Tibial nerve (tissue), 4 donors: ENCODE data around the gene IQSEC1. TPM values are rescaled to one million over a fixed set of nuclear protein-coding genes. Genes with fewer than 3 reads are reported as not detected.

Source experiments
- DNase-seq, 2 donors: peaks; one replicate each; pipeline ENCODE4 v3.0.0-alpha.2; 2019; ENCODE audit warnings: low spot score in 2 of 2
- H3K27ac ChIP-seq, 4 donors: fragments of 200-600 bp; sonication (generic) in 3 of 4; one replicate each; pipeline ENCODE4 v1.5.1; 2017 to 2019; ENCODE audit warnings: mild to moderate bottlenecking in 1 of 4
- H3K27me3 ChIP-seq, 2 donors: fragments of 200-600 bp; sonication (generic) in 1 of 2; one replicate each; pipeline versions ENCODE4 v1.5.1 to v1.6.0; 2017 to 2019
- H3K36me3 ChIP-seq, 3 donors: fragments of 200-600 bp; sonication (generic); one replicate each; pipeline ENCODE4 v1.5.1; 2018 to 2019
- H3K4me1 ChIP-seq, 4 donors: fragments of 200-600 bp; sonication (generic) in 3 of 4; one replicate each; pipeline ENCODE4 v1.5.1; 2017 to 2019
- H3K4me3 ChIP-seq, 4 donors: fragments of 200-600 bp; sonication (generic) in 3 of 4; one replicate each; pipeline ENCODE4 v1.5.1; 2017 to 2019; ENCODE audit warnings: mild to moderate bottlenecking in 1 of 4, moderate library complexity in 1 of 4
- H3K9me3 ChIP-seq, 4 donors: fragments of 200-600 bp; sonication (generic) in 3 of 4; one replicate each; pipeline ENCODE4 v1.5.1; 2017 to 2019
- CTCF ChIP-seq, 5 experiments: fragments of 200-600 bp in 3 of 5; fragments of 450-650 bp in 2 of 5; sonication (generic) in 3 of 5; IDR thresholded peaks; one replicate each; pipeline ENCODE4 v1.5.1; 2016 to 2019; ENCODE audit warnings: antibody characterized with exemption in 5 of 5, mild to moderate bottlenecking in 3 of 5, moderate library complexity in 2 of 5
- EP300 ChIP-seq, 2 donors: sonication (generic); formaldehyde crosslinking; IDR thresholded peaks; one replicate each; pipeline ENCODE4 v1.6.1; 2017; ENCODE audit warnings: antibody characterized with exemption in 2 of 2, mild to moderate bottlenecking in 1 of 2
- POLR2A ChIP-seq, 2 donors: fragments of 450-650 bp; IDR thresholded peaks; one replicate each; pipeline ENCODE4 v1.6.1; 2017; ENCODE audit warnings: antibody characterized with exemption in 2 of 2, mild to moderate bottlenecking in 2 of 2, moderate library complexity in 2 of 2
- WGBS, 2 donors: methylation state at CpG; one replicate each; pipeline ENCODE4 v1.1.5; 2018; 5-methylcytosine and 5-hydroxymethylcytosine counted together
- total RNA-seq, 4 donors: library from RNA; depleted of rRNA; stranded (reverse); fragments of >200 nt; gene quantifications; one replicate each; pipeline ENCODE4 v1.1.0, GENCODE V29; 2016

Gene IQSEC1
- total RNA-seq, 4 donors from 2014 or later: 58.2 to 77.5 (median 68.6) TPM

DNA sequence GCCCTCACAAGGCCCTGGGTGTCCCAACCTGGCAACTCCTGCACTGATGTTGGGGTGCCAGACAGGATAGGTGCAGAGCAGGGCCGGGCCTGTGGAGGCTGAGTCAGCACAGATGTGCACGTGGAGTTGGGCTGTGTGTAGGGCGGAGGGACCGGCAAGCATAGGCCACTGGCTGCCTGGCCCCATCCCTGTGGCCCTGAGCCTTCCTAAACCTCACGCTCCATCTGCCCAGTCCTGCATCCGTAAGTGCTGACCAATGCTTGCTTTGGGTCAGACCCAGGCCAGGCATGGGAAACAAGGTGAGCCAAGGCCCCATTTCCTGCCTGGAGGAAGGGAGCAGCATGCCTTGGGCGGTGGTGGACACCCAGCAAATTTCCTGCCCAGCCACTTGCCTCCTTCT is 5.8 kb upstream of the IQSEC1 start:
- no peak for DNase-seq
- Histone ChIP-seq H3K27me3 (peaks cover 0 to 24% of the 10 kb centered on the region in 2 donors), H3K27ac (no peak overlapping the region), H3K4me1 (peaks cover 0 to 48% (median 5%) of the 10 kb centered on the region in 4 donors), H3K4me3 (no peak overlapping the region), H3K9me3 (no peaks in the 10 kb centered on the region), H3K36me3 (no peaks in the 10 kb centered on the region)
- TF ChIP-seq EP300 (IDR thresholded peaks at IDR 0.05) (no peak), POLR2A (IDR thresholded peaks at IDR 0.05) (no peak), CTCF (IDR thresholded peaks at IDR 0.05) (no peak)
- 58 to 73% methylated on average over 5 to 6 of the region's 7 CpGs for WGBS, 2 donors

DNA sequence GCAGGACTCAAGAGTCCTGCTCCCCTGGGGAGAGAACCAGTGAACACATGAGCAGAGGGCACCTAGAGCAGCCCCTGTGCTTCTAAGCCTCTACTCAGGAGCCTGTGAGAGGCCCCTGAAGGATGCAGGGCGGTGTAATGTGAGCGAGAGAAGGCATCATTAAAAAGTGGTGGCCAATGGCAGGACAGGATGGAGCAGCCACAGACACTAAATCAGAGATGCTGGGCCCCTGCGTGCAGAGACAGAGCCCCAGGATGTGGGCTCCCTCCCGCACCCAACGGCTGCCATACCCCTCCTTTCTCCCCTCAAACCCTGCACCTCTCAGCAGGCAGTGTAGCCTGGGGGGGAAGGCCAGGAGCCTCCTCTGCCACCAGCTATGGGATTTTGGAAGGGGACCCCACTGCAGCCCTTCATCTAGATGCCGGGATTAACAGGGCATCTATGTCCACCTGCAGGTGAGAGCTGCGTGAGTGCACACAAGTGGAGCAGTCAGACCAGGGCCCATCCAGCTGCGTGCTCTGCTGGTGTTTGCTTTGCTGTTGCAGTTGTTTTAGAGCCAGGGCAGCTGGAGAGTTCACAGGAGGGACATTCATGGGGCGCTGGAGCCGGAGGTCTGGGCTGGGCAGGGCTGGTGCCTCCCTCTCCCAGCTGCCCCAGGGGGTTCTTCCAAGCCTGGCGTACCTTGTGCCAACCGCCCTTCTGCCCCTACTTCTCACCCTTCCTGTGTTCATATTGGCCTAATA is 5.1 kb upstream of the IQSEC1 start:
- Histone ChIP-seq H3K9me3 (no peaks in the 10 kb centered on the region), H3K36me3 (no peaks in the 10 kb centered on the region), H3K4me3 (no peak overlapping the region), H3K27ac (no peak overlapping the region), H3K4me1 (peaks cover 0 to 55% (median 7%) of the 10 kb centered on the region in 4 donors), H3K27me3 (peaks cover 0 to 32% of the 10 kb centered on the region in 2 donors)
- DNase-seq: no peak
- TF ChIP-seq EP300 (IDR thresholded peaks at IDR 0.05): no peak
- TF ChIP-seq POLR2A (IDR thresholded peaks at IDR 0.05): no peak
- TF ChIP-seq CTCF (IDR thresholded peaks at IDR 0.05): no peak
- 58 to 60% methylated on average over 12 of the region's 12 CpGs for WGBS, 2 donors

DNA sequence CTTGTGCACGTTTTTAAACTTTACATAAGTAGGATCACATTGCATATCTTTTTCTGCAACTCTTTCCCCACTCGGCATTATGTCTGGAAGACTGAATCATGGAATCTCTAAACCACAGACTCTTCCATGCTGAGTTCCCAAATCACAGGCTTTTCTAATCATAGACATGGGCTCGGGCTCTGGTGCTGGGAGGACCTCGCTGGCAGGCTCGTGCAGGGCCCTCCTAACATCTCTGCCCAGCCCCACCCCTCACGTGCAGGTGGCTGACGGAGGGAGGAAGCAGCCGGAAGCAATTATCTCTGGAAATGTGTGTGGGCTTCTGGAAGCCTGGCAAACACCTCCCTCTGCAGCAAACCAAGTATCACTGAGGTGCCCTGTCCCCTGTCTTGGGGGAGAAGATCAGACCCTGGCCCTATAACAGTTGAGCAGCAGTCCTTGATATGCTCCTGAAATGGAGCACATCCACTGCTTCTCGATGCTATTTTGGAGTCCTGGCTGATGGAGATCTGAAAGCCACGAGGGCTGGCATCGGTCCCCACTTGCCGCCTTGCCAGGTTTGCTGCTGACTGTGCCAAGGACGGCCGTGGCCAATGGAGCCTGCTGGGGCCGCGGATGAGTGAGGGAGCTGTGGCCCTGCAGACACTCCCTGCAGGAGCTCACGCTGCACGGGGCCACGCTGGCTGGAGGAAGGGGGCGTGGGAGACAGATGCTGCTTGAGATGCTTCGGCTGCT is 4.4 kb upstream of the IQSEC1 start:
- Histone ChIP-seq H3K36me3 (no peaks in the 10 kb centered on the region), H3K4me3 (no peak overlapping the region), H3K4me1 (peaks cover 0 to 62% (median 11%) of the 10 kb centered on the region in 4 donors), H3K27ac (no peak overlapping the region), H3K9me3 (no peaks in the 10 kb centered on the region), H3K27me3 (peaks cover 0 to 39% of the 10 kb centered on the region in 2 donors)
- TF ChIP-seq CTCF (IDR thresholded peaks at IDR 0.05) (no peak), EP300 (IDR thresholded peaks at IDR 0.05) (no peak), POLR2A (IDR thresholded peaks at IDR 0.05) (no peak)
- no peak for DNase-seq
- WGBS, 2 donors: 50 to 64% methylated on average over 17 to 21 of the region's 21 CpGs

DNA sequence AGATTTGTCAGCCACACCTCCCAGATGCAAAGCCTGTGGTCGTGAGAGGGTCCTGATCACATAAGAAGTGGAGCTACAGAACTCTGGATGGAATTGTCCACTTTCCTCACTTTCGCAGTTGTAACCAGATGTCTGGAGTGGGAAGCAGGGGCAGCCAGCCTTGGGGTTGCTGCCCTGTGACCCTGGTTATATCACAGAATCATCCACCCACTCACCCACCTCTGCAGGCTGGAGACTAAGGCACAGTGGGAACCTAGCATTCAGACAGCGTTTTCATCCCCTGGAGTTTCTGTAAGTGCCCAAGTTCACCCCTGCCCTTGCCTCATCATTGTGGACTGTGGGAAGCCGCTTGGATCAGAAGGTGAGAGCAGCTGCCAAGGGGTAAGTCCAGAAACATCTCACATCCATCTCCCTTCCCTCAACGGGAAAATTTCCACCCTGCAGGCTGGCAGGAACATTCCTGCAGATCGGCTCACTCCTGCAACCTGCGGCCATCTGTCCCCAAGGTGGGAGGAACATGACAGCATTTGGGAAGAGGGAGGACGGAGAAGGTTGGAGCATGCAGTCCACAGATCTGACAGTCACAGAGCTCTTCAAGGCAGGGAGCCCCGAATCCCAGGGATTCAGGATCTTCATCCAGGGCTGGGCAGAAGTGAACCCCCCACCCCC is 2.9 kb upstream of the IQSEC1 start:
- Histone ChIP-seq H3K36me3 (no peaks in the 10 kb centered on the region), H3K4me1 (peaks cover 0 to 50% (median 10%) of the 10 kb centered on the region in 4 donors)

More for the DNA sequence above, 2.9 kb upstream of the IQSEC1 start:
- Histone ChIP-seq H3K9me3 (no peaks in the 10 kb centered on the region), H3K27ac (no peak overlapping the region), H3K27me3 (peaks cover 0 to 47% of the 10 kb centered on the region in 2 donors), H3K4me3 (no peak overlapping the region)
- no peak for DNase-seq
- TF ChIP-seq POLR2A (IDR thresholded peaks at IDR 0.05) (no peak), CTCF (IDR thresholded peaks at IDR 0.05) (no peak), EP300 (IDR thresholded peaks at IDR 0.05) (no peak)
- WGBS, 2 donors: 63 to 76% methylated on average over 9 of the region's 9 CpGs
